ENCODE measurements around the gene RHOJ.
"Not testable (repeated sequence)": the region's sequence is repeated elsewhere in the genome, so short reads cannot be mapped to it uniquely, and the experiment has no call there.

RHOJ gene

DNA sequence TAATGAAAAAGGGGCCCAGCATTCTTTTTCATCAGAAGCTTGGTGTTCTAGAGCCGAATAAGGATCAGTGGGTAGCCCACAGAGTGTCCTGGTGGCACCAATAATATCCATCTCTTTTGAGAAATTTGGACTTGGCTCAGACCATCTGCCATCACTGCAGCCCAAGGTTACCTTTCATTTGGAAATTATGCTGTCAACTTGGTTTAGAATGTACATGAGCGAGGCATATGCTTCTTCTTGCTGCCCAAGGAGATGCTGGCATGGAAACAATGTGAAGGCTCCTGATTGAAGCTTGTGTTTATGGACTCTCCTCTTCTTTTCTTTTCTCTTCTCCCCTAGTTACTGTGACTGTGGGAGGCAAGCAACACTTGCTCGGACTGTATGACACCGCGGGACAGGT, 64.5 kb downstream of the RHOJ start:
- DNase-seq (ENCODE audit: low read depth in 2 of 2) = no peak

DNA sequence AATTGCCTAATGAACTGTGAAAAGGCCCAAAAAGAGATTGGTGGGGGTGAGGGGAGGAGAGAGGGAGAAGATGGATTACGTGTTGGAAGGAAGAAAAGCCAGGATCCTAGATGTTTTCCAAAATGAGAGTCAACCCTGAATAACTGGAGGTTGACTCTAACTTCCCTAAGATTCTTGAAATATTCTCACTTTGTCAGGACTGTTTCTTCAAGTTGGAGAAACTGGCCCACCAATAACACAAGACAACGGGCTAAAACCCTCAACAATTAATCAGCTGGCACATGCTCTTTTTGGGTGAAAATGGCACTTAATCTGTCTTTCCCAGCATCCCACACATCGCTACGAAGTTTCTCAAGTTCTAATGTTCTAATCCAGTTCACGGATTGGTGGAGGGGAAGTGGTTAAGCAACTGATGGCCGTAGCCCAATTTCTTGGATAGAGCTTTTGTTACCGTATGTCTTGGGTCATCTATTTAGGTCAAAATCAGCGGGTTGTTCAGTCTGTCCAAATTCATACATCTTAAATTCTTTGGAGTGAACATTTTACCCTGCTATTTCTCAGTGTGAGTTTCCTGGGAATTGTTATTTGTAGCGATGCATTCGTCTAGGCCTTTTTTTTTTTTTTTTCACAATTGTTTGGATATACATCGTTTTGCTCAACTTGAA, 65.5 kb downstream of the RHOJ start:
- no peak for DNase-seq (ENCODE audit: low read depth in 2 of 2)

DNA sequence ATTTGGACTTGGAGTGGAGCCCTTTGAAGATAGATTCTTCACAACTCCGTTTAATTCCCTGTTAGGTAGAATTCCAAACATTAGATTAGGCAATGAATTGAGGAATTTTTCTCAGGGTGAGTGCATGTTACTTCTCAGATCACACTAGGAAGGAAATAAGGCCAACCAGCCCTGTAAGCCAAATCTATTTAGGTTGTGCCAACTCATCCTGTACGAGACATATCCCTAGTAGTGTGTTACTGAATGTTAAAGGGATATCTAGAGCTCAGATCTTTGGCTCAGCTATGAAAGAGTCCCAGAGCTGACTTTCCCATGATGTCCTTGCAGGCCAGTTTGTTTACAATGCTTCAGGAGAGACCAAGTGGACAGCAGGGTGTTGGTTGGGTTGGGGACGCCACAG, 68.9 kb downstream of the RHOJ start:
- no peak for DNase-seq (ENCODE audit: low read depth in 2 of 2)

DNA sequence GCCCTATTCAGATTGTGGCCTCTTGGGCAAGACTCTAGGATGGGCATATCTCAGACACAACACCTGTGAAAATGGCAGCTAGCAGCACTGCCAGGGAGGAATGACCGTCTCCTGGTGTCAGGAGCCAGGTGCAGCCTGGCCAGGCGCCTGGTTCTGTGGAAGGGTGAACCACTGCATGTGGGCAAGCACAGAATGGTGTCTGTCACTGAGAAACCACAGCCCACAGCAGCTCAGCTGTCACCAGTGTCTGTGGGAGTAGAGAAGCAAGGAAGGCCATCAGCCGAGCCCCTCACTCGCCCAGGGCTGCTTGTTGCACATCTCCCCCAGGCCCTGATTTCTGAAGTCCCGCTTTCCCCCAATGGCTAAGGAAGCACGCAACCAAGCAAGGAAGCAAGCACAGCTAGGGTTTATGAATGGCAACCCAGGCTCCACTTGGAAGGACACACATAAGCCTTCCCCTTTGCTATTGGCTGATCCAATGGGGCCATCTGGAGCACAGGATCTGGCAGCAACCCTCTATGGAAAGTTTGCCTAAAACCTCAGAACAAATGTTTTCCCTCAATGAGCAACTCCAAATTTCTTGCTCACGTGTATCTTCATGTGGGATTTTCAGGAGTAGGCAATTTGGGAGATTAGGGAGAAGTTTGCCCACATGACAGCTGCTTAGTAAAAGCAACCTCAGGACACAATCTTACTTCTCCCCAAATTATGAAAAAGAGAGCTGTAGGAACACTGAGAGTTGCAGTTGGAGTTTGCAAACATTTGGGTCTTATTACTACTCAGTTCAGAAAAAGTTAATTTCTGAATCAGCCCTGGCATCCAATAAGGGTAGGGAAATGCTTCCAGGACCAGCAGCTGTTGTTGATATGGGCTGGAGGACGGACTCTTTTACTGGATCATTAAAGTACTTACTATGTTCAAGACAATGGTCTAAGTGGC, 69.7 kb downstream of the RHOJ start:
- no peak for DNase-seq (ENCODE audit: low read depth in 2 of 2)

GRCh38 chr14:63275611-63276010, 71.4 kb downstream of the RHOJ start:
- DNase-seq (ENCODE audit: low read depth in 2 of 2) = no peak

GRCh38 chr14:63276016-63276415, 71.8 kb downstream of the RHOJ start:
- no peak for DNase-seq (ENCODE audit: low read depth in 2 of 2)

GRCh38 chr14:63276492-63277342, 72.5 kb downstream of the RHOJ start:
- no peak for DNase-seq (ENCODE audit: low read depth in 2 of 2)

- no peak for DNase-seq (ENCODE audit: low read depth in 2 of 2)
These were observed 73.4 kb downstream of the RHOJ start for GRCh38 chr14:63277591-63278183.

GRCh38 chr14:63279933-63280332, 75.7 kb downstream of the RHOJ start:
- not testable (repeated sequence) for DNase-seq (ENCODE audit: low read depth in 2 of 2)

- DNase-seq (ENCODE audit: low read depth in 2 of 2) = no peak
These were observed 79.0 kb downstream of the RHOJ start for GRCh38 chr14:63282997-63283883.

GRCh38 chr14:63283884-63284248, 79.6 kb downstream of the RHOJ start:
- DNase-seq (ENCODE audit: low read depth in 2 of 2) = no peak

GRCh38 chr14:63286071-63286470, 81.8 kb downstream of the RHOJ start:
- no peak for DNase-seq (ENCODE audit: low read depth in 2 of 2)

DNA sequence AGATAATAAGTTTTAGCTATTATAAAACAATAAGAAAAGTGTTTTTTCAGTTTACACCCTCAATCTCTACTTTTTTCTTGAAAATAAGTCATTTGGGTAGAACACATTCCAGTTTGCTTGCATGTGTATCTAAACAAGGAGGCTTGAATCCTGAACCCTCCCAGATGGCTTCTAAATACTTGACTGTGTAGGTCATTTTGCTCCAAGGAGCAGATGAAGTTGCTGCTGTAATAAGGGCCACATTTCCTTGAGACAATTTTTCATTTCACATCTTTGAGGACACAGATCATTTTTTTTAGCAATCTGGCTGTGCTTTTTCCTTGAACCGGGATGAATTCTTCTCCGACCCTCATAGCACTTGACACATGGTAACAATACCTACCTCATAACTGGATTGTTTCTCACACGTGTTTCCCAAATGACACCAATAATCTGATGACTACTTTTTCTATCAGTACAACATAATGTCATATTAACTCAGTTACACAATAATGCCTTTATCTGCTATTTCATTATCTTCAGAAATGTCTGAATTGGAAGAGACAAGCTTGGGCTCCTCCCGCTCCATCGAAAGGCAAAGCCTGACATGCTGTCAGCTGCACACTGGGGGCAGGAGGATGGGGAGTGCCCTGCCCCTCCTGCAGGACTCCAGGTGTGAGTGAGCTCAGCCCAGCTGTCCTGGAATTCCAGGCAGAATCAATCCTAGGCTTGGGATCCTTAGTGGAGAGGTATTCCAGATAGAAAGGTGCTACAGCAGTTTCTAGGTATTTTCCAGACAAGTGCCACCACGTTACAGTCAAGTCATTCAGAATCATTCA, 83.6 kb downstream of the RHOJ start:
- DNase-seq (ENCODE audit: low read depth in 2 of 2) = no peak

- DNase-seq (ENCODE audit: low read depth in 2 of 2) = no peak
These were observed 84.6 kb downstream of the RHOJ start for GRCh38 chr14:63288853-63289252.

- no peak for DNase-seq (ENCODE audit: low read depth in 2 of 2)
These were observed 86.6 kb downstream of the RHOJ start for GRCh38 chr14:63290741-63291430.

DNA sequence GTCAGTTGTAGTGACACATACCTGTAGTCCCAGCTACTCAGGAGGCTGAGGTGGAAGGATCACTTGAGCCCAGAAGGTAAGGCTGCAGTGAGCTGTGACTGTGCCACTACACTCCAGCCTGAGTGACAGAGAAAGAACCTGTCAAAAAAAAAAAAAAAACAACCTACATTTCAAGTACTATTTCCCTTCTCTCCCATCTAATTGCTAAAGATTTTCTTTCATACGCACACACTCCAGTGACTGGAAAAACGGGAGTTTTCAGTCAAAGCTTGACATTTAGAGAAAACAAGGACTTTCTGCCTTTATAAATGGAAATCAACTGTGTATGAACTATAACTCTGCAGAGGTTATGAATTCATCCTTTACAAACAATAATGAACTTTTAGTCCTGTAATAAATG, 88.6 kb downstream of the RHOJ start:
- DNase-seq (ENCODE audit: low read depth in 2 of 2) = no peak

DNA sequence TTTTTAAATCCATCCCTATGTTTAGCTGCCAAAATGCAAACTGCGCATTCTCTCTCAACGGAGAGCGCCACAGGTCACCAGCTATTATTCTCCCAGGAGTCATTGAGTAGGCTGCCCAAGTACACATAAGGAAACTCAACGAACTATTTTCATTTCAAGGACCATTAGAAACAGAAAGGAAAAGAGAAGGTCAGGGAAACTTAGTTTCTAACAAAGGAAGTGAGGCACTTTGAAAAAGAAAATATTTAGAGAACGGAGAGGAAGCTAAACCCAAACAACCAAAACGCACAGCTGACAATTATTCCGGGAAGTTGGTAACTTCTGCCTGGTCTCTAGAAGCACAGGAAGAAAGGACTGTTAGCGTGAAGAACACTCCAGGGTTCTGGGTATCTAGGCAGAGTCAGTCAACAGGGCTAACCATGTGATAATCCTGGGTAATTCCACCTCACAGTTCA, 91.0 kb downstream of the RHOJ start:
- DNase-seq (ENCODE audit: low read depth in 2 of 2) = no peak

GRCh38 chr14:63296060-63296563, 91.9 kb downstream of the RHOJ start:
- DNase-seq (ENCODE audit: low read depth in 2 of 2) = no peak
